HCT116 (cell line): ENCODE results near the gene PAX2. TPM values are rescaled to one million over a fixed set of nuclear protein-coding genes. Genes with fewer than 3 reads are reported as not detected.

ENCODE experiments used
- ATAC-seq: fragments of 200-7000 bp; cut with Tn5 transposase; 2 replicates; pipeline ENCODE4 v1.9.1; 2020; ENCODE audit warnings: mild to moderate bottlenecking, moderate library complexity
- BruUV-seq: library from RNA; stranded (reverse); fragments of 400-500 nt; replicated peaks from 2 replicates; lab custom pipeline; 2021; lab: Mats Ljungman, UMichigan
- CTCF ChIA-PET: fragments of 300-600 bp; sonication (Branson Sonifier 250); formaldehyde crosslinking; loops from one replicate; lab custom pipeline; 2021; ENCODE audit warnings: antibody characterized with exemption; lab: Charles Lee
- POLR2A ChIA-PET: fragments of 300-600, 350-600 bp; sonication (Branson Sonifier 250); formaldehyde crosslinking; loops from one replicate; lab custom pipeline; 2021; ENCODE audit warnings: antibody characterized with exemption; lab: Charles Lee
- RAD21 ChIA-PET, 2 experiments: fragments of 300-600 bp; sonication (Branson Sonifier 250); formaldehyde crosslinking; loops; one replicate each; lab custom pipeline; 2023; ENCODE audit warnings: low total read pairs in 2 of 2; ENCODE audit not compliant: uncharacterized antibody in 2 of 2, unreplicated experiment in 2 of 2, low non-redundant PET in 1 of 2; lab: Charles Lee
- DNase-seq: peaks from one replicate; pipeline ENCODE4 v3.0.0-alpha.2; 2010; ENCODE audit warnings: low read depth, low spot score
- H2AFZ ChIP-seq: fragments of 200-600 bp; shearing (Covaris generic), sonication (generic); 2 replicates; pipeline ENCODE4 v1.6.1; 2017; ENCODE audit warnings: low read depth, mixed run types, mixed read lengths, antibody characterized with exemption, low read length; ENCODE audit not compliant: poor library complexity, severe bottlenecking
- H3K27ac ChIP-seq: 2 replicates; pipeline ENCODE4 v1.5.1; 2012; ENCODE audit warnings: low read depth, low read length
- H3K27me3 ChIP-seq: fragments of 200-600 bp; sonication (generic); 2 replicates; pipeline ENCODE4 v1.6.1; 2016; ENCODE audit warnings: mixed run types, low read length, mixed read lengths; ENCODE audit not compliant: insufficient read depth
- H3K36me3 ChIP-seq, 2 experiments: fragments of 200-500 bp in 1 of 2; fragments of 200-600 bp in 1 of 2; sonication (Bioruptor generic) in 1 of 2; sonication (generic) in 1 of 2; 2 replicates each; pipeline versions ENCODE4 v1.5.1 to v1.6.1; 2014 to 2016; ENCODE audit warnings: low read length in 2 of 2, inconsistent platforms in 1 of 2, mixed read lengths in 1 of 2, mixed run types in 1 of 2; ENCODE audit not compliant: insufficient read depth in 2 of 2, control insufficient read depth in 1 of 2
- H3K4me1 ChIP-seq, 2 experiments: fragments of 200-600 bp in 1 of 2; sonication (generic) in 1 of 2; 2 replicates each; pipeline versions ENCODE4 v1.5.1 to v1.6.1; 2012 to 2017; ENCODE audit warnings: low read length in 2 of 2, inconsistent platforms in 1 of 2, mild to moderate bottlenecking in 1 of 2, mixed read lengths in 1 of 2, mixed run types in 1 of 2, moderate library complexity in 1 of 2; ENCODE audit not compliant: insufficient read depth in 2 of 2, control insufficient read depth in 1 of 2
- H3K4me2 ChIP-seq: fragments of 200-600 bp; sonication (generic); 2 replicates; pipeline ENCODE4 v1.6.1; 2017; ENCODE audit warnings: mixed run types, low read length, mixed read lengths
- H3K4me3 ChIP-seq, 2 experiments: fragments of 200-600 bp in 1 of 2; sonication (generic) in 1 of 2; replicated peaks in 1 of 2; 2 replicates each; pipeline ENCODE4 v1.5.1; 2011 to 2016; ENCODE audit warnings: low read length in 2 of 2, control low read depth in 1 of 2, low read depth in 1 of 2, mild to moderate bottlenecking in 1 of 2, mixed read lengths in 1 of 2, mixed run types in 1 of 2
- H3K79me2 ChIP-seq: fragments of 200-600 bp; sonication (generic); 2 replicates; pipeline ENCODE4 v1.6.1; 2017; ENCODE audit warnings: mild to moderate bottlenecking, mixed run types, low read length, moderate library complexity, mixed read lengths; ENCODE audit not compliant: insufficient read depth
- H3K9ac ChIP-seq: fragments of 200-600 bp; sonication (generic); 2 replicates; pipeline ENCODE4 v1.6.1; 2016; ENCODE audit warnings: low read length, mixed read lengths
- H3K9me2 ChIP-seq: fragments of 200-600 bp; sonication (generic), shearing (Covaris generic); 2 replicates; pipeline ENCODE4 v1.6.1; 2017; ENCODE audit warnings: mixed run types, mild to moderate bottlenecking, moderate library complexity; ENCODE audit not compliant: insufficient read depth
- H3K9me3 ChIP-seq, 2 experiments: fragments of 200-500 bp in 1 of 2; fragments of 200-600 bp in 1 of 2; sonication (Bioruptor generic) in 1 of 2; sonication (generic) in 1 of 2; 2 replicates each; pipeline ENCODE4 v1.6.1; 2014 to 2017; ENCODE audit warnings: low read length in 2 of 2, mixed read lengths in 2 of 2, inconsistent platforms in 1 of 2, low read depth in 1 of 2, mild to moderate bottlenecking in 1 of 2, mixed run types in 1 of 2, moderate library complexity in 1 of 2; ENCODE audit not compliant: control insufficient read depth in 1 of 2, insufficient read depth in 1 of 2
- H4K20me1 ChIP-seq: fragments of 200-600 bp; sonication (generic), shearing (Covaris generic); 2 replicates; pipeline ENCODE4 v1.6.1; 2017; ENCODE audit warnings: mixed run types, mild to moderate bottlenecking, moderate library complexity; ENCODE audit not compliant: insufficient read depth
- CBX3 ChIP-seq: IDR thresholded peaks from 2 replicates; pipeline ENCODE4 v1.6.1; 2012; ENCODE audit warnings: low read depth
- CEBPB ChIP-seq: IDR thresholded peaks from 2 replicates; pipeline ENCODE4 v1.6.1; 2012; ENCODE audit warnings: low read depth
- EGR1 ChIP-seq: IDR thresholded peaks from 2 replicates; pipeline ENCODE4 v1.6.1; 2012; ENCODE audit warnings: low read depth
- ELF1 ChIP-seq: IDR thresholded peaks from 2 replicates; pipeline ENCODE4 v1.6.1; 2012; ENCODE audit warnings: low read depth, borderline replicate concordance
- EZH2 ChIP-seq: fragments of 200-600 bp; sonication (generic); IDR thresholded peaks from 2 replicates; pipeline ENCODE4 v1.6.1; 2017; ENCODE audit warnings: antibody characterized with exemption, mixed run types
- EZH2phosphoT487 ChIP-seq: fragments of 200-600 bp; IDR thresholded peaks from 2 replicates; pipeline ENCODE4 v1.6.1; 2018; ENCODE audit warnings: antibody characterized with exemption, borderline replicate concordance
- FOSL1 ChIP-seq: IDR thresholded peaks from 2 replicates; pipeline ENCODE4 v1.6.1; 2012; ENCODE audit warnings: low read depth
- MAX ChIP-seq: IDR thresholded peaks from 2 replicates; pipeline ENCODE4 v1.6.1; 2012
- POLR2AphosphoS5 ChIP-seq: IDR thresholded peaks from 2 replicates; pipeline ENCODE4 v1.6.1; 2011; ENCODE audit warnings: mild to moderate bottlenecking, low read depth, low read length, moderate library complexity
- RAD21 ChIP-seq: IDR thresholded peaks from 2 replicates; pipeline ENCODE4 v1.6.1; 2012; ENCODE audit warnings: low read depth, mild to moderate bottlenecking
- REST ChIP-seq: IDR thresholded peaks from 2 replicates; pipeline ENCODE4 v1.6.1; 2012; ENCODE audit warnings: low read depth
- SIN3A ChIP-seq: IDR thresholded peaks from 2 replicates; pipeline ENCODE4 v1.6.1; 2012; ENCODE audit warnings: low read depth
- SP1 ChIP-seq: IDR thresholded peaks from 2 replicates; pipeline ENCODE4 v1.6.1; 2012; ENCODE audit warnings: low read depth
- SRF ChIP-seq: IDR thresholded peaks from 2 replicates; pipeline ENCODE4 v1.6.1; 2012; ENCODE audit warnings: low read depth
- YY1 ChIP-seq: IDR thresholded peaks from 2 replicates; pipeline ENCODE4 v1.6.1; 2011; ENCODE audit warnings: low read length, low read depth, moderate library complexity, mild to moderate bottlenecking; ENCODE audit not compliant: insufficient replicate concordance; ENCODE audit errors: extremely low read depth
- ZBTB33 ChIP-seq: IDR thresholded peaks from 2 replicates; pipeline ENCODE4 v1.6.1; 2011; ENCODE audit warnings: mild to moderate bottlenecking, low read length, moderate library complexity; ENCODE audit not compliant: insufficient replicate concordance; ENCODE audit errors: extremely low read depth
- ZNF274 ChIP-seq: fragments of 200-500 bp; sonication (Bioruptor generic); IDR thresholded peaks from 2 replicates; pipeline ENCODE4 v1.6.1; 2014; ENCODE audit warnings: mild to moderate bottlenecking, low read depth, low read length, inconsistent platforms
- intact Hi-C: fragments of 100-400 bp; cut with micrococcal nuclease; formaldehyde crosslinking; loops from 2 replicates; pipeline ENCODE4 v1.10.0; 2022
- total RNA-seq: library from RNA; stranded (reverse); gene quantifications from one replicate; pipeline ENCODE4 v1.2.1, GENCODE V29; 2021; ENCODE audit not compliant: unreplicated experiment

PAX2 gene
- total RNA-seq, 1 experiment from 2014 or later = 5.0 TPM

GRCh38 chr10:100773646-100774045 lies 28.3 kb downstream of the PAX2 start:
- CTCF ChIA-PET = no interaction called here

More at GRCh38 chr10:100773646-100774045, 28.3 kb downstream of the PAX2 start:
- ChIA-PET RAD21 (no interaction called here), POLR2A (no interaction called here)
- ATAC-seq (no peak), DNase-seq (no peak)
- no TSS peak for BruUV-seq
- Histone ChIP-seq H3K9me2 (no peaks in the 10 kb centered on the region), H3K27me3 (0 out of 2 replicates have a peak, but pooled peaks cover 4% of the 10 kb centered on the region), H3K4me3 (no peak overlapping the region), H3K4me1 (peaks cover 3 to 9% of the 10 kb centered on the region in 2 experiments; a peak in 3 of 4 replicates), H3K79me2 (no peaks in the 10 kb centered on the region), H3K9me3 (no peaks in the 10 kb centered on the region), H3K4me2 (no peak overlapping the region), H4K20me1 (no peaks in the 10 kb centered on the region), H3K27ac (no peak overlapping the region), H2AFZ (no peak overlapping the region), H3K36me3 (no peaks in the 10 kb centered on the region), H3K9ac (no peak overlapping the region)
- intact Hi-C loops = no loop called here
- TF ChIP-seq MAX (no peak), SRF (no peak), SP1 (no peak), ZBTB33 (no peak), CBX3 (no peak), ELF1 (no peak), FOSL1 (no peak), POLR2AphosphoS5 (no peak), YY1 (no peak), SIN3A (no peak), CEBPB (no peak), ZNF274 (no peak), RAD21 (no peak), EZH2 (no peak), REST (no peak), EGR1 (no peak), EZH2phosphoT487 (no peak)
